Raji (cell line): Measurements from ENCODE around the gene PJA2.

Experiments used
- POLR2A ChIP-seq: IDR thresholded peaks from 2 replicates; pipeline ENCODE4 v1.6.1; 2011; ENCODE audit warnings: low read depth, low read length, control low read depth; ENCODE audit not compliant: insufficient read depth

PJA2 gene

GRCh38 chr5:109411627-109412026, 1.9 kb upstream of the PJA2 start:
- no peak for TF ChIP-seq POLR2A

- TF ChIP-seq POLR2A, result no peak
Observed at GRCh38 chr5:109411149-109411514, 1.4 kb upstream of the PJA2 start.

GRCh38 chr5:109410389-109411148, 795 bp upstream of the PJA2 start:
- peak; percentile 58; the same call in 1 of the 2 replicates for TF ChIP-seq POLR2A

GRCh38 chr5:109408991-109409843, 557 bp downstream of the PJA2 start:
- peak; percentile 54 for TF ChIP-seq POLR2A

GRCh38 chr5:109407913-109408312, 1.9 kb downstream of the PJA2 start:
- no peak for TF ChIP-seq POLR2A

- no peak for TF ChIP-seq POLR2A
Observed at GRCh38 chr5:109406719-109407118, 3.1 kb downstream of the PJA2 start.

- TF ChIP-seq POLR2A, result no peak
Observed at GRCh38 chr5:109404428-109404960, 5.3 kb downstream of the PJA2 start.

- no peak for TF ChIP-seq POLR2A
Observed at GRCh38 chr5:109403469-109403868, 6.3 kb downstream of the PJA2 start.

- no peak for TF ChIP-seq POLR2A
Observed at GRCh38 chr5:109399092-109399759, 10.5 kb downstream of the PJA2 start.

GRCh38 chr5:109396965-109397364, 12.8 kb downstream of the PJA2 start:
- TF ChIP-seq POLR2A, result no peak

- no peak for TF ChIP-seq POLR2A
Observed at GRCh38 chr5:109394806-109395205, 15.0 kb downstream of the PJA2 start.

- TF ChIP-seq POLR2A, result no peak
Observed at GRCh38 chr5:109390188-109390587, 19.6 kb downstream of the PJA2 start.

- no peak for TF ChIP-seq POLR2A
Observed at GRCh38 chr5:109388407-109388806, 21.4 kb downstream of the PJA2 start.

- no peak for TF ChIP-seq POLR2A
Observed at GRCh38 chr5:109387408-109387974, 22.3 kb downstream of the PJA2 start.

- no peak for TF ChIP-seq POLR2A
Observed at GRCh38 chr5:109378095-109378494, 31.7 kb downstream of the PJA2 start.

GRCh38 chr5:109374625-109375024, 35.1 kb downstream of the PJA2 start:
- TF ChIP-seq POLR2A, result no peak

GRCh38 chr5:109373932-109374331, 35.8 kb downstream of the PJA2 start:
- TF ChIP-seq POLR2A, result no peak
